T follicular helper cell (primary cell): ENCODE data around the gene CNP.
A peak's percentile ranks its signal among the peaks of the same experiment; 100 is the strongest.
"Not testable (repeated sequence)": the region's sequence is repeated elsewhere in the genome, so short reads cannot be mapped to it uniquely, and the experiment has no call there.

Experiments
- DNase-seq: peaks from one replicate; pipeline ENCODE4 v3.0.0-alpha.2; 2020; ENCODE audit warnings: low read depth

Gene CNP

DNA sequence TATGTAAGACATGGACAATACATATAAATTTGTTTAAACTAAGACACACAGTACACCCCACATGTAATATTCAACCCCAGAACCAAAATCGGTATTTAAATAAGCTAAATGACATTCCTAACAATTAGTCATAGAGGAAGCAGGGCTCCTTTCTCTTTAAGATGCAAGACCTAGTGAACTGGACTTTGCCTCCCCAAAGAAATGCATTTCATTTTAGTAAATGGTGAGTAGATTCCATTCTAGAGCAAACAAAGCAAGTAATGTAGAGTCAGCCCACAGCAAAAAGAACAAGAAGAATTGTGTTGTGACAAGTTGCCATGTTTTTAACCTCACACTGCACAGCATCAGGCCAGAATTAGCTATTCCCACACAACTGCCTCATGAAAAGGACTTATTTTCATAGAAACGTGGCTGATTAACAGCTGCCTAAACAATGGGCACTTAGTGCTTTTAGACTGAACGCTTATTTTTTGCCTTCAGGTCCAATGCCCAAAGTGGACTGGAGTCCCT lies 36.3 kb downstream of the CNP start:
- DNase-seq: no peak

DNA sequence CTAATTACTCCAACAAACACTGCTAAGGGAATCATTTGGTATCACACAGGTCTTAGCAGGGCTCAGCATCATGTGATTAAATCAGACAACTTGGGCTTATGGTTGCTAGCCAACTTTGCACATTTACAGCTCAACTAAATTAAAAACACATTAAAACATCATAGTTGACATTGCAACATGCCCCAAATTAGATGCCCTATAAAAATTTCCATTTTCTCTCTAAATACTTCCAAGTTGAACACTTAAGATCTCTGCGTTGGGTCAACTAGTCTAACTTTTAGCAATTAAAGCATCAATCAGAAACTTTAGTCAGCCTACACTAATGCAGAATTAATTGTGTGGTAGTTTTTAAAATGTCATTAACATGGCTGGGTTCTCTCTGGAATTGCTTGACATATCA lies 38.6 kb downstream of the CNP start:
- no peak for DNase-seq

GRCh38 chr17:42009170-42009569 lies 42.6 kb downstream of the CNP start:
- DNase-seq: no peak

GRCh38 chr17:42010266-42010680 lies 43.7 kb downstream of the CNP start:
- not testable (repeated sequence) for DNase-seq

DNA sequence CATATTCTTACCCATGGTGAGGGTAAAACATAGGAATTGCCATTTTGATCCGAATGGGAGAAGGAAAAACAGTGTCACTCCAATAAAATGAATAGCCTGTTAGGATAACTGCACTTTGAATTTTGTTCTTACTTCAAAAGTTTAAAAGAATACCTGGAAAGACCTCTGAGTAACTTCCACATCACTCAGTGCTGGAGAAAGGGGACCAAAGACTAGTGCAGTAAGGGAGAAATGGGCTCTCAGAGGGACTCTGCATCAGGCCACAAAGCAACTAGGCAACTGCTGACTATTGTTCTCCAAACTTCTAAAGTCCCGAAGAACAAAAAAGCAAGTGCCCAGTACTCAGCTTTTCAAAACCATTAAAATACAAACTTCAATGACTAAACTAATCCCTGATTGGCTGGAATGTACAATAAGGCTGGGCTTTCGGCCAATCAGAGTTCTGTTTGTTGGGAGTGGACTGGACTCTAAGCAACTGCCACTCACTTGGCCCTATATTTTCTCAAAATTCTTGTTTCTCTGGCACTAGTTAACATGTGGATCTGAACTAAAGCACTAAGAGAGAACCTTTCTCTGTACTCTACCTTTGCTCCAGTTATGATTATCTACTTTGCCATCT lies 44.4 kb downstream of the CNP start:
- no peak for DNase-seq

DNA sequence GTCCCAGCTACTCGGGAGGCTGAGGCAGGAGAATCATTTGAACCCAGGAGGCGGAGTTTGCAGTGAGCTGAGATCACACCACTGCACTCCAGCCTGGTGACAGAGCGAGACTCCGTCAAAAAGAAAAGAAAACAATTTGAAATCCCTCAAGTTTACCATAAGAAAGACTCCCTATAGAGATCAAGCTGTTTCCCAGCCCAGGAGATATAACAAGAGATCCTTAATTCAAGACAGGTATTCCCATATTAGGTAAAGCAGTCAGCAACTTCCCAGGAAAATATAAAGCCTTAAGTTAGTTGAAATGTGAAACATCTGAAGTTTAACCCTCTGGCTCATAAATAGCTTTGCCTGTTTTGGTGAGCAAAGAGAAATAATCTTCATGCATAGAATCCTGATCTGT lies 45.8 kb downstream of the CNP start:
- DNase-seq: not testable (repeated sequence)

GRCh38 chr17:42013740-42014139 lies 47.1 kb downstream of the CNP start:
- DNase-seq: not testable (repeated sequence)

DNA sequence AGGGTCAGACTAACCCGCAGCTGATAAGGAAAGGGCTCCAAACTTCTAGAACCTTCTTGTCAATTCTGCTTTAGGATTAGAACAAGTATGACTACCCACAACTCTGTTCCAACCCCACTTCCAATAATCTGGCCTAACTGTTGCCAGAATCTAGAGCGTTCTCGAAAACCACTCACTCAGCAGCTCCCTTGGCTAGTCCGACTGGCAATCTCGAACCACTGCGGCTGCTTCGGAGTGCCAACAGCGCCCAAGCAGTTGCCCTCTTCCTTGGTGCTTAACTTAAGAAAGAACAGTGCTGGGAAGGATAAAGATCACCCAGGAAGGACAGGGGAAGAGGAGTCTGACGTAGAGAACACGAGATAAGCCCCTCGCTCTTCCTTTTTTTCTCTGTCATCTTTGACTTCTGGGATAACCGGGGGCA lies 49.8 kb downstream of the CNP start:
- DNase-seq: no peak

DNA sequence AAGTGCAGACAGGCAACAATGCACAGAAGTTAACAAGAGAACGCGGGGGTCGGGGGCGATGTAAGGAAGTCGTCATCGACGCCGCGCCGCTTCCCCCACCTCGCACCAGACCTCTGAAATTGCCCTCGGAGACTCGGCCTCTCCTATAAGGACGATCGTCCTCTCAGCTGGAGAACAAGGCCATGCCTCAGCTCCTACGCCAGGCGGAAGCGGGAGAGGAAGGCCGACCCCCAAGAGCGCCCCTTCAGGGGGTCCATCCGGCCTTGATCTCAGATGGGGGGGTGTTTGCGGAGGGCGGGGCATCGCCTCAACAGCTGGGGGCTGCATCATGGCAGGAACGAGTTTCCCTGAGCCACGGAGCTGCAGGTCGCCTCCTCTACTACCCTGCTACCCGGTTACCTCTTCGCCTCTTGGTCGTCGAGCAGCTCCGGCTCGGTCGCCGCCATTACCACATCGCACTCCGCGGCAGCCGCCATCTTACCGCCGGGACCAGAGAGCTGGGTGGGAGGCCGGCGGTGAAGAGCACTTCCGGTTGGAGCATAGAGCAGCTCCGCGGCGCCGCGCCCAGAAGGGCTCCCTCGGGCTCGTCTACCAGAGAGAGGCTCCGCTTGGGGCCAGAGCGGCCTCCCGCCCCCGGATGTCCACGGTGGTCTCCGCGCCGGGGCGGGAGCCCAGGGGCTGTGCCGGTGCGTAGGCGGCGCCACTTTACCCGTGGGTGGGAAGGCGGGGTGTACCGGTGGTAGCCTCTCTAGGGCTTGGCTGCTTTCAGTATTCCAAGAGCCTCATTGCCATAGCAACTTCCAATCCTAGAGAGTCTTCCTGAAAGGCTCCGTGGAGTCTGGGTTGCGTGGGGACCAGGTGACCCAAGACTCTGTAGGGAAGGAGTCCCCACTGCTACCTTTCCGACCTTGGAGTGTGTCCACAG lies 50.6 kb downstream of the CNP start, which contains the start of gene DNAJC7:
Gene DNAJC7 (minus strand): TSS at position 499 of the 925 bp plus-strand sequence. CDS start 23 bp downstream, at position 476.
- peak; percentile 79 for DNase-seq

DNA sequence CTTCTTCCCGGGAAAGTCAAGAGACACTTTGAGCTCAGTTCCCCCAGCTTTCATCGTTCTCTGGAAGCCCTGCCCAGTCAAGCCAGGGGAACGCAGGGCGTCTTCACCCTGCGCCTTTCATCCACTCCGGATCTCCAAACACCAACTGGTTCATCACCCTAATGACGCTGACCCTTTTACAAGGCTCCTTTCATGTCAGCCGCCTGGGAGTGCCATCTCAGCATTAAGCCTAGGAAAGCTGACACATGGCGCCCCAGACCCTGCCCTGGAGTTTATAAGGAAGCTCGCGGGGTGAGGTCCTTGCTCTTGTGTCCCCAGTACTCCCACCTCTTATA lies 51.2 kb downstream of the CNP start:
- DNase-seq: no peak

GRCh38 chr17:42018339-42018738 lies 51.7 kb downstream of the CNP start:
- no peak for DNase-seq

- no peak for DNase-seq
Measured at GRCh38 chr17:42018988-42019387, 52.4 kb downstream of the CNP start.

DNA sequence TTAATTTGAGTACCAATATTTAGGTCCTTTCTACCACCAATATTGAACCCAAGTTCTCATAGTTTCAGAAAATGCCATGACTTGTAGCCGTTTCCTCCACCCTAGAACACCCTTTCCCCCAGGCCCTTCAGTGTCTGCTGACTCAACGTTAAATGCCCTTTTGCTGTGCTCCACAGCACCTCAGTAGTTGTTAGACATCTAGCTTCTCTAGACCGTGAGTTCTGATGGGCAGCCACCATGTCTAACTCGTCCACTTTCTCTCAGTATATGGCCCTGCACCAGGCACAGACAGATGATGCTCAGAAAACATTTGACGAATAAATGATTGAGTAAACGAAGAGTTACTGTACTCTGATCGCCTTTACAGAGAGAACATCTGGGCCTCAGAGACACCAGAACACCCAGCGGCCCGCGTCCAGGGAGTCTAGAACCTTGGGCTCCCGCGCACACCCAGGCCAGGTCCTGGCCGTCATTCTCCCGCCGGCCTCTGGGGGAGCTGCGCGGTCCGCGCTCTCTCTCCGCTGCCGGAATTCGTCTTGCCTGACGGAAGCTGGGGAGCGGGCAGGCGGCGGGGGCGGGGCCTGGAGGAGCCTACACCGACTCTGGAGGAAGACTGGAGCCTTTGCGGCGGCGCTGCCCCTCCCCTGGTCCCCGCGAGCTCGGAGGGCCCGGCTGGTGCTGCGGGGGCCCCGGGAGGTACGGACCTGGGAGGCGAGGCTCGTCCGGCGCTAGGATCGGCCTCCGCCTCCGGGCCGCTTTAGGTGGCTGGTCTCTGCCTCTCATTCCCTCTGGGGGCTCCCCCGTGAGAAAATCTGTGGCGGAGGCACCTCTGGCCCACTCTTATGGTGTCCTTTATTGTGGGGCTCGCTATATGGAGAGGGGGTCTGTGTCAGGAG lies 53.2 kb downstream of the CNP start, which contains the start of gene NKIRAS2:
Gene NKIRAS2 (plus strand): TSS at position 582 of the 896 bp plus-strand sequence. CDS start 1,488 bp downstream, outside the sequence.
- peak; percentile 89 for DNase-seq

GRCh38 chr17:42020845-42021244 lies 54.2 kb downstream of the CNP start:
- not testable (repeated sequence) for DNase-seq

DNA sequence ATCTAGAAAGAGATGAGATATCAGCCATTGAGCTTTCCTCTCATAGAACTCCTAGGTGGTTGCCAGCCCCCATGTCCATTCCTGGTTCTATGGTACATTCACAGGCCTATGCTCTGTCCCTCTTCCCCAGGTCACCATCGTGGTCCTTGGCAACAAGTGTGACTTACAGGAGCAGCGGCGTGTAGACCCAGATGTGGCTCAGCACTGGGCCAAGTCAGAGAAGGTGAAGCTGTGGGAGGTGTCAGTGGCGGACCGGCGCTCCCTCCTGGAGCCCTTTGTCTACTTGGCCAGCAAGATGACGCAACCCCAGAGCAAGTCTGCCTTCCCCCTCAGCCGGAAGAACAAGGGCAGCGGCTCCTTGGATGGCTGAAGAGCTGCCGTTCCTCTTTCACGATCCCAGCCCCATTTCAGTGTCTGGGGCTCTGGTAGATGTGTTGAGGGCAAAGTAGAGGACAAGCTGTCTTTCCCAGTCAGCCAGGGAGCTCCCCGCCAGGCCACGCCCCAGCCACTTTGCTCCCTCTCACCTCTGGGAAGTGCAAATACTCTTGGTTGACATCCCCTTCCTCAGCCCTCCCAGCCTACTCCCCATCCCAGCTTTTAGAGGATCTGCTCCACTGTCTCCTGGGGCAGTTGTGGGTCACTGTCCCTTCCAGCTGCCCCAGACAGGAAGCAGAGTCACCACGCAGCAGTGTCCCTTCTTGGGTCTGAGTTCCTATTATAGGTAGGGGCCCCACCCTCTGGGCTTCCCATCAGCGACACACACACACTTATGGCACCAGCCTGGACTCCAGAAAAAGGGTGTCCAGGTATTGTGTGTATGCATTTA lies 57.1 kb downstream of the CNP start:
- DNase-seq: no peak

DNA sequence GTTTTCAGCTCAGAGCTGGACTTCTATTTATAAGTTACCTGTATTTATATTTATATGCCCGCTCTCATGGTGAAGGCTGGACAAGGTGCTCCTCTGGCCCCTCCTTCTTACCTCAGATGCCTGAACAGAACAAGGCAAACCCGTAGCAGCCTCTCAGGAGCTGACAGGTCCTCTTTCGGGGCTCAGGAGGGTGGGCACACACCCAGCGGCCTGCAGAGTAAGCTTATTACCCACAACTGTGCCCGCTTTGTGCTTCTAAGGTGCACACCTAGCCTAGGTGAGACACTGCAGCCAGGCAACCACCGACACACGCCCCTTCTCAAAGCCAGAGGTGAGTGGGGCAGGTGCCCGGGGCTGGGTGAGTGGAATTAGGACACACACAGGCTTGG lies 58.6 kb downstream of the CNP start:
- no peak for DNase-seq

DNA sequence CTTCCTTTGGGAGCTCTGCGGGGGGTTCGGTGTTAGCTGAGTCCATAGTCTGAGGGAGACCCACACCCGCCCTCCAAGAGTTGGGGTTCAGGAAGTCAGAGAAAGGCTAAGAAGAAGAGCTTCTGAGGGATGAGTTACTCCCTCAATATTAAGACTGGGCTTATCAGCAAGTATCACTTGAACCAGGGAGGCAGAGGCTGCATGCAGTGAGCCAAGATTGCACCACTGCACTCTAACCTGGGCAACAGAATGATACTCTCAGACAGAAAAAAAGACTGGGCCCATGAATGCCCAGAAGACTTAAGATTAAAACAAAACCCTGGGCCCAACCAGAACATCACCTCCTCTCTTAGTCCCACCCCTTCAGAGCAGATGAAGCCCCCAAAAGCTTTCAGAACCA lies 59.3 kb downstream of the CNP start:
- no peak for DNase-seq

DNA sequence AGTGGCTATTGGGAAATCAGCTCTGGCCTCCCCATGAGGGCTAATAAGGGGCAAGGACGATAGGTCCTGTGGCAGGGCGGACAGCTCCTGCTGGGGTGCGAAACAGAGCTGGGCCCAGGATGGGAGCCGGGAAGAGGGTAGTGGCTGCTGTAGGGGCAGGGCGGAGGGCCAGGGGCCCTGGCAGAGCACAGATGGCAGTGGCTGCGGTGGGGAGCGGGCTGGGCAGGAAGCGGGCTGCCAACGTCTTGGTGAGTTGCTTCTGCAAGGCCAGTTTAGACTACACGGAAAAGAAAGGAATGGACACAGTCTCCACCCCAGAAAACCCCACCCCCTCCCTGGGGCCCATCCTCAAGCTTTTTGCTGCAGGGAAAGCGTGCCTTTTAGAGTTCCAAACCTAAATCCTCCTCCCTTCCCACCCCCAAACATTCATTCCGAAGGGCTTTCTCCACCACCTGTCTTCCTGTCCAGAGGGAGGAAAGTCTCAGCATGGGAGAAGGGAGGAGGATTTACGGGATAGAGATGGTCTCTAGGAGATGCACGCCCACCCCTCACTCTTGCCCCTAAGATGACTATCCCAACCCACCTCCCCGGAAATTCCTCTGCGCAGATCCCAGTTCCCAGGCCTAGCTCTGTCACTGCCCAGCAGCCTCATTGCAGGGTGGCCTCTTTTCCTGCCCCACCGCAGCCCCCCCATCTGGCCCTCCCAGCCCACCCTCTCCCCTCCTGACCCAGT lies 60.4 kb downstream of the CNP start:
- DNase-seq: no peak
